ENCODE data around the gene BANF2.
"Not testable (repeated sequence)": the region's sequence is repeated elsewhere in the genome, so short reads cannot be mapped to it uniquely, and the experiment has no call there.

BANF2 gene

GRCh38 chr20:17699931-17700351 is at the start of gene BANF2:
BANF2 (plus strand) TSS chr20:17699966; CDS start chr20:17725026, 25,060 bp downstream.
- in situ Hi-C loops (cut with MboI; ENCODE audit: low sequenced_read_pairs): no loop called here

- in situ Hi-C loops (cut with MboI; ENCODE audit: low sequenced_read_pairs): no loop called here
Measured at GRCh38 chr20:17650301-17651128, 49.3 kb upstream of the BANF2 start.

- in situ Hi-C loops (cut with MboI; ENCODE audit: low sequenced_read_pairs): no loop called here
Measured at GRCh38 chr20:17651129-17651759, 48.5 kb upstream of the BANF2 start.

- in situ Hi-C loops (cut with MboI; ENCODE audit: low sequenced_read_pairs): no loop called here
Measured at GRCh38 chr20:17651760-17652388, 47.9 kb upstream of the BANF2 start.

GRCh38 chr20:17652411-17652810 is 47.4 kb upstream of the BANF2 start:
- in situ Hi-C loops (cut with MboI; ENCODE audit: low sequenced_read_pairs): no loop called here

DNA sequence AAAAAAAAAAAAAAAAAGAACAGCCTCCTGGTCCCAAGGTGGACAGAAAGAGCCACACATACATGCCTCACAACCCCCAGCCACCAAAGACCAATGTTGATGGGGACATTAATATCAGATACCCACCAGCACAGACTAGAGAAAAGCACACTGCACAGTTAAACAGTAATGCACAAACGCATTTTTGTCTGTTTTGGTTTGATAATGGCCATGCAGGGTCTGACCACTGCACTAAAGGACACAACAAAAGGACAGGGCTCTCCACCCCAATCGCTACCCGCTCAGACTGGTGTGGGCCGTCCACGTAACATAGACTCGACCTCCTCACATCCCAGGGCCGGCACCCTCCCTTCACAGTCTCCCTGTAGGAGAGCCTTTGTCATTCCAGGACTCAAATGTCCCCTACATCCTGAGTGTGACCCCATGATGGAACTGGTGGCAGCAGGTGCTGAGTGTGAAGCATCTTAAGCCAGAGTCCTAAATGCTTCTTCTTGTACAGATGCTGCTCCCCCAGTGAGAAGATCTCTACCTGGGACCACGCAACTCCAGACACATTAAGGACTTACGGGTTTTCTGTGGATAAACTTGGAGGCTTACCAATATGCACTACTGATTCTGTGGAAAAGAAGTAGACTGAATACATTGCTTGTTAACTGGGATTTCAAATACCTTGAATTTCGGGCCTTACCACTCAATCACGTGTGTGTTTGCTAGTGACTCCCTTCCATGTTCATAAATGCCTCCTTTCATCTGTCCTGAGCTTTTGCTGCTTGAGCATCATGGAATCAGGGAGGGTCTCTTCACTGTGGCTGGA is 45.7 kb upstream of the BANF2 start:
- in situ Hi-C loops (cut with MboI; ENCODE audit: low sequenced_read_pairs): no loop called here

DNA sequence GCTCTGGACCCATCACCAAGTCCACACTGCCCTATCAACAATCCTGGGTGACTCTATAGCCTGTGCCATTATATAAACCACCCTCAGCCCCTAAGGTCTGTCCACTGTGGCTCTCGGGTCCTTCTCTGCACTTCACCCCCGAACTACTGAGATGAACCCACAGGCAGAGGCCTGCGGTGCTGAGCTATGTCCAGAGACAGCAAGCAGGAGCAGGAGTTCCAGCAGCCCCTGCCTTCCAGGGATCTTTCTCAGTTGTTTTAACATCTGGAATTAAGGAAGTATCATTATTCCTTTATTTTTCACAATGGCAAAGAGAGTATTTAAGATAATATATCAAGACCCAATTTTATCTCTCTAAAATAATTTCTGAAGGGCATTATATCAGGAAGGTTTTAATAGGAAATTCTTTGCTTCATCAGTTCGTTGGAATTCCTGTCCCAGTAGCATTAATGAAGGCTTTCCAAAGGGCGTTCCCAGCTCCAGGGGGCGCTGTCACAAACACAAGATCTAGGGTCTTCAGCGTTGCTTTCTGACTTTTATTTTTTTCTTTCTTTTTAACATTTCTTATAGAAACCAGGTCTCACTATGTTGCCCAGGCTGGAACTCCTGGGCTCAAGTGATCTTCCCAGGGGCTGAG is 45.0 kb upstream of the BANF2 start:
- in situ Hi-C loops (cut with MboI; ENCODE audit: low sequenced_read_pairs): no loop called here

DNA sequence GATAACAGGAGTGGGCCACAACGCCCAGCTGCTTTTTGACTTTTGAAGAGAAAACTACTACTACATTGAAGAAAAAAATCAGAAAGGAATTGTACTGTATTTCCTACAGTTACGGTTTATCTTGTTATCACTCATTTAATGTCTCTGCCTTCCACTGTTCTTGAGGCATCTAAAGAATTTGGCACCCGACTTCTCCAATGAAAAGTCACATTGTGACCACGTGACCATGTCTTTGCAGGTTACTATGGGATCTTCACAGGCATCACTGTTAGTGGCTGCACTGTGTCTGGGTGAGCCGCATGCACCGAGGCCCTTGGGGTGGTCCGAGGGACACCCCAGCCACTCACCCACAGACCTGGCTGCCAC is 44.5 kb upstream of the BANF2 start:
- in situ Hi-C loops (cut with MboI; ENCODE audit: low sequenced_read_pairs): no loop called here

- in situ Hi-C loops (cut with MboI; ENCODE audit: low sequenced_read_pairs): no loop called here
Measured at GRCh38 chr20:17655865-17656479, 43.8 kb upstream of the BANF2 start.

DNA sequence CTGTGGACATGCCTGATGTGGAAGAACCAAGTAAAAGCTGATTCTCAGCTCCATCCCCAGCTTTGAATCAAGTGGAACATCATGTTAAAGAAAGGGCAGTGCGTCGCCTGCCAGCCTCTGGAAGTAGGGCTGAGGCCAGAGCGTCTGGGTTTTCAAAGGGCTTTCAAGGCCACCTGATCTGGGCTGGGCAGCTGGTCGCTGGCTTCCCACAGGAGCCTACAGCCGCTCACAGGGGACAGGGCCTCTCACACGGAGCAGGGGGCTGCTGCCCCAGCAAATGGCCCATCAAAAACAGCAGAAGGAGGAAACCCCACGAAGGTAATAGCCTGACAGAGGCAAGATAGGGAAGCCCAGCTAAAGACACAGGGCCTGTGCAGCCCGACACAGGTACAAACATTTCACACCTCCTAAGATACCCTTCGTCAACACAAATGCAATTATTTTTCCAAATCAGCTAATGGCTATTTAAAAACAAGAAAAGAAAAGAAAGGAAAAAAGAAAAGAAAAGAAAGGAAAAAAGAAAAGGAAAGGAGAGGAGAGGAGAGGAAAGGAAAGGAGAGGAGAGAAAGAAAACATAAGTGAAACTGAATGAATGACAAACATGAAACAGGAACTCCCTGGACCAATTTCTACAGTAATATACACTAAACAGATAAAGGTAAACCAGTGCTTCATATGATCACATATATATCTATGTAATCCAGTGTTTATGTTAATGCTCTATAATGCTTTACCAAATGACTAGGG is 42.5 kb upstream of the BANF2 start:
- in situ Hi-C loops (cut with MboI; ENCODE audit: low sequenced_read_pairs): no loop called here

GRCh38 chr20:17657898-17658647 is 41.7 kb upstream of the BANF2 start:
- in situ Hi-C loops (cut with MboI; ENCODE audit: low sequenced_read_pairs): no loop called here

DNA sequence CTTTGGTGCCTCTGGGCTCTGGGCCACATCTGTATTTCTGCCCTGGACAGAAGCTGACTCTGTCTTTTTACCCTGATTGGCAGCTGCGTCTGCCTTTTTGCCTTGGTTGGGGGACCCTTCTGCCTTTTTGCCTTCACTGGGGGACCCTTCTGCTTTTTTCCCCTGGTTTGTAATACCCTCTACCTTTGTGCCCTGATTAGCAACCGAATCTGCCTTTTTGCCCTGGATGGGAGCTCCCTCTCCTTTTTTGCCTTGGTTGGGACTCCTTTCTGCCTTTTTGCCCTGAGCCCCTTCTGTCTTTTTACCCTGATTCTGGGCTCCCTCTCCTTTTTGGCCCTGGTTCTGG is 41.1 kb upstream of the BANF2 start:
- in situ Hi-C loops (cut with MboI; ENCODE audit: low sequenced_read_pairs): no loop called here

DNA sequence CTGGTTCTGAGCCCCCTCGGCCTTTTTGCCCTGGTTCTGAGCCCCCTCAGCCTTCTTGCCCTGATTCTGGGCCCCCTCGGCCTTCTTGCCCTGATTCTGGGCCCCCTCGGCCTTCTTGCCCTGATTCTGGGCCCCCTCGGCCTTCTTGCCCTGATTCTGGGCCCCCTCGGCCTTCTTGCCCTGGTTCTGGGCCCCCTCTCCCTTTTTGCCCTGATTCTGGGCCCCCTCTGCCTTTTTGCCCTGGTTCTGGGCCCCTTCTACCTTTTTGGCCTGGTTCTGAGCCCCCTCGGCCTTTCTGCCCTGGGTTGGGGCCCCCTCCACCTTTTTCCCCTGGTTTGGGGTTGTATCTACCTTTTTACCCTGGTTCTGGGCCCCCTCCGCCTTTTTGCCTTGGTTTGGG is 40.4 kb upstream of the BANF2 start:
- in situ Hi-C loops (cut with MboI; ENCODE audit: low sequenced_read_pairs): not testable (repeated sequence)

GRCh38 chr20:17659801-17660200 is 40.0 kb upstream of the BANF2 start:
- in situ Hi-C loops (cut with MboI; ENCODE audit: low sequenced_read_pairs): no loop called here

- in situ Hi-C loops (cut with MboI; ENCODE audit: low sequenced_read_pairs): no loop called here
Measured at GRCh38 chr20:17660667-17661066, 39.1 kb upstream of the BANF2 start.

GRCh38 chr20:17661121-17661744 is 38.5 kb upstream of the BANF2 start:
- in situ Hi-C loops (cut with MboI; ENCODE audit: low sequenced_read_pairs): no loop called here

DNA sequence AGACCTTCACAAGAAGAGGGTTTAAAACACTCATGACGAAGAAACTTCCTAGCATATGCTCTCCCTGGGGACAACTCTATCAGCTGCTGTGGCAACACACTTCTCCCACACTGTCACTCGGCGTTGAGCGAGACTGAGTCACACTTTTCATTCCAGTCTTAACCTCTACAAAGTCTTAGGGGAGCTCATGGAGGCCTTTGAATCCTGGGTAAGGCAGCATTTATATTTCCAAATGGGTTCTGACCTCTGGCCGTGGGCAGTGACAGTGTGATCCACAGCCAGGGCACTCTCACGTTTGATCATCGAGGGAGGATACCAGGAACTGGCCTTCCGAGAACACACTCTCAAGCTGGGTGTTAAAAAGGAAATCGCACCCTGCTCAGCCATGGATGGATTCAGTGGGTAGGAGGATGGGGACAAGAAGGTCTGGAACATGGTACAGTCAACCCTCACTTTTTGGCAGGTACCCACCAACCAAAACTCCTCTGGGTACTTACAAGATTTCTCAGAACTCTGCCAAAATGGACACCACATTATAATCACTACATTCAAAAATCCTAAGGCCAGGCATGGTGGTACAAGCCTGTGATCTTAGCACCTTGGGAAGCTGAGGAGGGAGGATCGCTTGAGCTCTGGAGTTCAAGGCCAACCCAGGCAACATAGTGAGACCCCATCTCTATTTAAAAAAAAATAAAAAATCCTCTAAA is 37.3 kb upstream of the BANF2 start:
- in situ Hi-C loops (cut with MboI; ENCODE audit: low sequenced_read_pairs): no loop called here

- in situ Hi-C loops (cut with MboI; ENCODE audit: low sequenced_read_pairs): no loop called here
Measured at GRCh38 chr20:17663040-17663399, 36.7 kb upstream of the BANF2 start.
